OCI-LY1 (cell line): Measurements from ENCODE around the gene MYO1D.
A peak's percentile ranks its signal among the peaks of the same experiment; 100 is the strongest.

ENCODE experiments used
- H2AFZ ChIP-seq: fragments of 200-600 bp; sonication (generic), shearing (Covaris generic); 2 replicates; pipeline ENCODE4 v1.6.0; 2014; ENCODE audit warnings: antibody characterized with exemption, mild to moderate bottlenecking, low read length
- H3F3A ChIP-seq: fragments of 200-600 bp; sonication (generic), shearing (Covaris generic); 2 replicates; pipeline ENCODE4 v1.6.0; 2014; ENCODE audit warnings: mild to moderate bottlenecking, antibody characterized with exemption, low read length, moderate library complexity; ENCODE audit not compliant: insufficient read depth
- H3K27ac ChIP-seq: fragments of 200-600 bp; sonication (generic); 2 replicates; pipeline ENCODE4 v1.5.1; 2014; ENCODE audit warnings: low read length, mixed run types, mild to moderate bottlenecking, low read depth; ENCODE audit not compliant: poor library complexity, severe bottlenecking
- H3K27me3 ChIP-seq: fragments of 200-600 bp; sonication (generic); 2 replicates; pipeline ENCODE4 v1.6.0; 2014; ENCODE audit warnings: antibody characterized with exemption, mild to moderate bottlenecking, low read length, moderate library complexity; ENCODE audit not compliant: insufficient read depth
- H3K36me3 ChIP-seq: fragments of 200-600 bp; sonication (generic); 2 replicates; pipeline ENCODE4 v1.6.1; 2014; ENCODE audit warnings: mild to moderate bottlenecking, antibody characterized with exemption, low read length, moderate library complexity, mixed read lengths; ENCODE audit not compliant: insufficient read depth
- H3K4me1 ChIP-seq: fragments of 200-600 bp; sonication (generic); 2 replicates; pipeline ENCODE4 v1.5.1; 2014; ENCODE audit warnings: mild to moderate bottlenecking, low read length, moderate library complexity; ENCODE audit not compliant: insufficient read depth, severe bottlenecking
- H3K4me2 ChIP-seq: fragments of 200-600 bp; sonication (generic), shearing (Covaris generic); 2 replicates; pipeline ENCODE4 v1.6.1; 2014; ENCODE audit warnings: low read length
- H3K4me3 ChIP-seq: fragments of 200-600 bp; sonication (generic); 2 replicates; pipeline ENCODE4 v1.5.1; 2014; ENCODE audit warnings: low read length, low read depth, mild to moderate bottlenecking, mixed read lengths; ENCODE audit not compliant: poor library complexity, severe bottlenecking
- H3K79me2 ChIP-seq: fragments of 200-600 bp; shearing (Covaris generic); 2 replicates; pipeline ENCODE4 v1.6.1; 2016; ENCODE audit warnings: mixed run types, low read length, mixed read lengths; ENCODE audit not compliant: insufficient read depth
- H3K9ac ChIP-seq: fragments of 200-600 bp; sonication (generic), shearing (Covaris generic); 2 replicates; pipeline ENCODE4 v1.6.1; 2014; ENCODE audit warnings: mild to moderate bottlenecking, low read length, mixed read lengths
- H3K9me2 ChIP-seq: fragments of 200-600 bp; sonication (generic), shearing (Covaris generic); 2 replicates; pipeline ENCODE4 v1.6.1; 2014; ENCODE audit warnings: low read depth, mild to moderate bottlenecking, low read length, mixed read lengths
- H3K9me3 ChIP-seq: fragments of 200-600 bp; shearing (Covaris generic); 2 replicates; pipeline ENCODE4 v1.6.1; 2014; ENCODE audit warnings: low read length, mixed read lengths
- H4K20me1 ChIP-seq: fragments of 200-600 bp; sonication (generic), shearing (Covaris generic); 2 replicates; pipeline ENCODE4 v1.6.0; 2016; ENCODE audit warnings: mild to moderate bottlenecking, low read length; ENCODE audit not compliant: insufficient read depth
- EZH2 ChIP-seq: fragments of 200-600 bp; sonication (generic), shearing (Covaris generic); IDR thresholded peaks from 2 replicates; pipeline ENCODE4 v1.8.0; 2017; ENCODE audit warnings: borderline replicate concordance, mixed run types, mild to moderate bottlenecking, antibody characterized with exemption, low read length, moderate library complexity, mixed read lengths
- TF ChIP-seq, protein P1 (sequence below): fragments of 200-600 bp; sonication (generic), shearing (Covaris generic); IDR thresholded peaks from 2 replicates; pipeline ENCODE4 v1.5.1; 2017; ENCODE audit warnings: mild to moderate bottlenecking, antibody characterized with exemption, low read length, moderate library complexity, mixed read lengths

The MYO1D gene

DNA sequence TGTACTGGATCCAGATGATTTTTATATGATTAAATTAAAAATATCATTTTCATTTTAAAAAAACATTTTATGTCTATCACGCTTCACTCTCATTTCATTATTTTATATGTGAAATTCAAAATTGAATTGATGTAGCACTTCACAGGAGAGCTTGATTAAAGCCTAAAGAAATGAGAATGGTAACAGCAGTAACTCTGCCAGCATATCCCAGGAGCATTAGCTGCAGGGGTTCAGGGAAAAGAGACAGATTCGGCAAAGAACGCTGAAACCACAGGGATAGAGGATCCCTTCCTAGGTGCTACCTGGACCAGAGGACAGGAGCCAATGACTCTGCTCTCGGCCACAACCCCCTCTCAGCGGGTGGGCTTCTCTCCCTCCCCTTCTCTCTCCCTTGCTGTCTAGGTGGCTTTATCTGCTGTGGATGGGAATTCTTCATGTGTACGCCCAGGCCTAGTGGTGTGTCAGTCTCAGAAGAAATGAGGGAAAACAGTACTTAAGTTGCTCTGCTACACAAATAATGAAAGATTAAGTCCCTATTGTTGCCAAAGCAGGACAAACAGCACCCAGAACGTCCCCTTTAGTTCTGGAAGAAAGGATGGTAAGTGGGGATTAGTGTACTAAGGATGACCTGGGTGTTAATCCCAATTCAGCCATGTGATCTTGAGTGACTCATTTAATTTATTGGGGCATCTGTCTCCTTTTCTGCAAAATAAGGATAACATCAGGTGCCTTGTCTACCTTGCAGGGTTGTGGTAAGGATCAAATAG is 266.9 kb downstream of the MYO1D start:
- H3K9me3 ChIP-seq = no peaks in the 10 kb centered on the region
- no peaks in the 10 kb centered on the region for H3K27me3 ChIP-seq
- H2AFZ ChIP-seq = no peak overlapping the region
- no peaks in the 10 kb centered on the region for H3K79me2 ChIP-seq
- H3K36me3 ChIP-seq = no peaks in the 10 kb centered on the region
- H3K4me3 ChIP-seq = no peak overlapping the region
- no peak overlapping the region for H3K4me2 ChIP-seq
- H3K27ac ChIP-seq = no peak overlapping the region
- H3K9me2 ChIP-seq = no peaks in the 10 kb centered on the region
- no peaks in the 10 kb centered on the region for H3K4me1 ChIP-seq
- H4K20me1 ChIP-seq = no peaks in the 10 kb centered on the region
- no peak overlapping the region for H3K9ac ChIP-seq
- no peak for TF ChIP-seq EZH2
- TF ChIP-seq, protein P1, sequence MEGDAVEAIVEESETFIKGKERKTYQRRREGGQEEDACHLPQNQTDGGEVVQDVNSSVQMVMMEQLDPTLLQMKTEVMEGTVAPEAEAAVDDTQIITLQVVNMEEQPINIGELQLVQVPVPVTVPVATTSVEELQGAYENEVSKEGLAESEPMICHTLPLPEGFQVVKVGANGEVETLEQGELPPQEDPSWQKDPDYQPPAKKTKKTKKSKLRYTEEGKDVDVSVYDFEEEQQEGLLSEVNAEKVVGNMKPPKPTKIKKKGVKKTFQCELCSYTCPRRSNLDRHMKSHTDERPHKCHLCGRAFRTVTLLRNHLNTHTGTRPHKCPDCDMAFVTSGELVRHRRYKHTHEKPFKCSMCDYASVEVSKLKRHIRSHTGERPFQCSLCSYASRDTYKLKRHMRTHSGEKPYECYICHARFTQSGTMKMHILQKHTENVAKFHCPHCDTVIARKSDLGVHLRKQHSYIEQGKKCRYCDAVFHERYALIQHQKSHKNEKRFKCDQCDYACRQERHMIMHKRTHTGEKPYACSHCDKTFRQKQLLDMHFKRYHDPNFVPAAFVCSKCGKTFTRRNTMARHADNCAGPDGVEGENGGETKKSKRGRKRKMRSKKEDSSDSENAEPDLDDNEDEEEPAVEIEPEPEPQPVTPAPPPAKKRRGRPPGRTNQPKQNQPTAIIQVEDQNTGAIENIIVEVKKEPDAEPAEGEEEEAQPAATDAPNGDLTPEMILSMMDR = no peak
- no peaks in the 10 kb centered on the region for H3F3A ChIP-seq

GRCh38 chr17:32609085-32609484 is 267.8 kb downstream of the MYO1D start:
- no peak overlapping the region for H3K27ac ChIP-seq
- no peaks in the 10 kb centered on the region for H3K9me2 ChIP-seq
- no peak overlapping the region for H3K4me2 ChIP-seq
- H3K9me3 ChIP-seq = no peaks in the 10 kb centered on the region
- H2AFZ ChIP-seq = no peak overlapping the region
- no peaks in the 10 kb centered on the region for H3K79me2 ChIP-seq
- no peaks in the 10 kb centered on the region for H3K36me3 ChIP-seq
- H3K27me3 ChIP-seq = no peaks in the 10 kb centered on the region
- H3F3A ChIP-seq = no peaks in the 10 kb centered on the region
- TF ChIP-seq EZH2 = no peak
- TF ChIP-seq, protein P1 = peak; percentile 68
- no peak overlapping the region for H3K9ac ChIP-seq
- no peak overlapping the region for H3K4me3 ChIP-seq
- no peaks in the 10 kb centered on the region for H3K4me1 ChIP-seq
- H4K20me1 ChIP-seq = no peaks in the 10 kb centered on the region

GRCh38 chr17:32608267-32608666 is 268.7 kb downstream of the MYO1D start:
- no peak overlapping the region for H3K27ac ChIP-seq
- no peaks in the 10 kb centered on the region for H3K9me2 ChIP-seq
- no peaks in the 10 kb centered on the region for H3K79me2 ChIP-seq
- TF ChIP-seq EZH2 = no peak
- TF ChIP-seq, protein P1 = no peak
- H3K36me3 ChIP-seq = no peaks in the 10 kb centered on the region
- no peaks in the 10 kb centered on the region for H4K20me1 ChIP-seq
- no peaks in the 10 kb centered on the region for H3K27me3 ChIP-seq
- no peak overlapping the region for H3K9ac ChIP-seq
- H2AFZ ChIP-seq = no peak overlapping the region
- H3F3A ChIP-seq = no peaks in the 10 kb centered on the region
- no peaks in the 10 kb centered on the region for H3K9me3 ChIP-seq
- H3K4me1 ChIP-seq = no peaks in the 10 kb centered on the region
- H3K4me3 ChIP-seq = no peak overlapping the region
- no peak overlapping the region for H3K4me2 ChIP-seq
